ENCODE measurements around the gene PRKD1.

- TF ChIP-seq CTCF (IDR thresholded peaks at IDR 0.05) (no peak), EP300 (IDR thresholded peaks at IDR 0.05) (no peak), POLR2A (IDR thresholded peaks at IDR 0.05) (no peak)
Observed at GRCh38 chr14:29616922-29617321, 310.7 kb downstream of the PRKD1 start.

Measured in tibial nerve (tissue), 4 donors.